ENCODE results near the gene RSPH3. TPM values are rescaled to one million over a fixed set of nuclear protein-coding genes. Genes with fewer than 3 reads are reported as not detected.
"Not testable (repeated sequence)": the region's sequence is repeated elsewhere in the genome, so short reads cannot be mapped to it uniquely, and the experiment has no call there.

RSPH3 gene
- total RNA-seq, 2 donors from 2014 or later, result 5.3 to 7.0 TPM

- peak in 2 of 4 donors; percentile 19 to 35 for DNase-seq
Observed at GRCh38 chr6:158958504-158959386, 41.3 kb downstream of the RSPH3 start.

GRCh38 chr6:158955255-158955654, 44.7 kb downstream of the RSPH3 start:
- no peaks in the 10 kb centered on the region for H3K9me3 ChIP-seq
- no peak for DNase-seq
- H3K4me3 ChIP-seq, result no peak overlapping the region
- no peak overlapping the region for H3K27ac ChIP-seq
- 86 to 95% methylated on average over 3 of the region's 3 CpGs for WGBS, 2 donors
- TF ChIP-seq CTCF (IDR thresholded peaks at IDR 0.05) (no peak), POLR2A (IDR thresholded peaks at IDR 0.05) (no peak)
- intact Hi-C loops (cut with DNase I), result no loop called here
- peaks cover 10% of the 10 kb centered on the region for H3K4me1 ChIP-seq
- H3K36me3 ChIP-seq (replicated peaks in 1 of 2; ENCODE audit: insufficient read depth in 1 of 2, low read depth in 2 of 2), result no peaks in the 10 kb centered on the region
- no peaks in the 10 kb centered on the region for H3K27me3 ChIP-seq
- ATAC-seq, result no peak

More at GRCh38 chr6:158958504-158959386, 41.3 kb downstream of the RSPH3 start:
- ATAC-seq, result peak; percentile 33
- intact Hi-C loops (cut with DNase I), result no loop called here
- H3K36me3 ChIP-seq (replicated peaks in 1 of 2; ENCODE audit: insufficient read depth in 1 of 2, low read depth in 2 of 2), result no peaks in the 10 kb centered on the region
- H3K4me3 ChIP-seq, result no peak overlapping the region
- 73 to 75% methylated on average over 6 to 7 of the region's 7 CpGs for WGBS, 2 donors
- peaks cover 10% of the 10 kb centered on the region for H3K4me1 ChIP-seq
- H3K27me3 ChIP-seq, result no peaks in the 10 kb centered on the region
- no peaks in the 10 kb centered on the region for H3K9me3 ChIP-seq
- peak overlapping the region in 1 of 4 donors; percentile 7 for H3K27ac ChIP-seq
- TF ChIP-seq POLR2A (IDR thresholded peaks at IDR 0.05) (no peak), CTCF (IDR thresholded peaks at IDR 0.05) (peak in 4 of 7 experiments; percentile 26 to 44 (median 33))

GRCh38 chr6:158954753-158955152, 45.2 kb downstream of the RSPH3 start:
- DNase-seq (no peak), ATAC-seq (no peak)
- no peaks in the 10 kb centered on the region for H3K9me3 ChIP-seq
- peaks cover 10% of the 10 kb centered on the region for H3K4me1 ChIP-seq
- no peak overlapping the region for H3K4me3 ChIP-seq
- TF ChIP-seq POLR2A (IDR thresholded peaks at IDR 0.05), result no peak
- no peak for TF ChIP-seq CTCF (IDR thresholded peaks at IDR 0.05)
- H3K36me3 ChIP-seq (replicated peaks in 1 of 2; ENCODE audit: insufficient read depth in 1 of 2, low read depth in 2 of 2), result no peaks in the 10 kb centered on the region
- H3K27ac ChIP-seq, result no peak overlapping the region
- H3K27me3 ChIP-seq, result no peaks in the 10 kb centered on the region
- intact Hi-C loops (cut with DNase I), result no loop called here
- WGBS, 2 donors, result 22 to 36% methylated on average over 2 of the region's 2 CpGs

GRCh38 chr6:158952011-158952410, 48.0 kb downstream of the RSPH3 start:
- H3K27ac ChIP-seq; H3K4me3 ChIP-seq; H3K36me3 ChIP-seq (replicated peaks in 1 of 2; ENCODE audit: insufficient read depth in 1 of 2, low read depth in 2 of 2); intact Hi-C loops (cut with DNase I); H3K27me3 ChIP-seq; ATAC-seq; H3K9me3 ChIP-seq; H3K4me1 ChIP-seq; DNase-seq: not testable (repeated sequence)
- WGBS, 2 donors, result 95 to 96% methylated on average over 3 of the region's 3 CpGs

GRCh38 chr6:158951565-158951964, 48.4 kb downstream of the RSPH3 start:
- ATAC-seq; H3K9me3 ChIP-seq; H3K27ac ChIP-seq; H3K4me3 ChIP-seq; intact Hi-C loops (cut with DNase I); H3K4me1 ChIP-seq; DNase-seq; H3K36me3 ChIP-seq (replicated peaks in 1 of 2; ENCODE audit: insufficient read depth in 1 of 2, low read depth in 2 of 2); H3K27me3 ChIP-seq: not testable (repeated sequence)
- 94 to 96% methylated on average over 2 of the region's 2 CpGs for WGBS, 2 donors
